Measurements from ENCODE around the gene GAL3ST2.
"Not testable (repeated sequence)": the region's sequence is repeated elsewhere in the genome, so short reads cannot be mapped to it uniquely, and the experiment has no call there.

Gene GAL3ST2

GRCh38 chr2:241755166-241755565, 21.5 kb upstream of the GAL3ST2 start:
- Histone ChIP-seq H2AFZ (ENCODE audit: low read depth, low read length, severe bottlenecking) (no peak overlapping the region), H3K9ac (ENCODE audit: low read length) (no peak overlapping the region), H4K20me1 (ENCODE audit: low read depth, low read length) (no peaks in the 10 kb centered on the region), H3F3A (ENCODE audit: insufficient read depth) (no peaks in the 10 kb centered on the region; the same call in 1 of the 2 replicates), H3K9me3 (ENCODE audit: insufficient read depth, low read length) (no peaks in the 10 kb centered on the region), H3K4me3 (ENCODE audit: insufficient read depth, low read length, poor library complexity, severe bottlenecking) (no peak overlapping the region), H3K36me3 (ENCODE audit: low read length) (peaks cover 4% of the 10 kb centered on the region; the same call in 1 of the 2 replicates), H3K27me3 (ENCODE audit: low read length) (no peaks in the 10 kb centered on the region), H3K4me2 (ENCODE audit: low read depth, low read length, poor library complexity, severe bottlenecking) (no peak overlapping the region), H3K79me2 (ENCODE audit: insufficient read depth, low read length) (no peaks in the 10 kb centered on the region), H3K27ac (ENCODE audit: low read depth, low read length) (no peak overlapping the region), H3K9me2 (replicated peaks; ENCODE audit: insufficient read depth, low read length) (no peaks in the 10 kb centered on the region)
- TF ChIP-seq EZH2phosphoT487 (conservative IDR thresholded peaks at IDR 0.05; ENCODE audit: low read length) (no peak), CTCF (IDR thresholded peaks at IDR 0.05; ENCODE audit: insufficient read depth, low read length, poor library complexity, severe bottlenecking) (no peak)

- no peaks in the 10 kb centered on the region for H3K27me3 ChIP-seq (ENCODE audit: low read length)
- H3K79me2 ChIP-seq (ENCODE audit: insufficient read depth, low read length), result no peaks in the 10 kb centered on the region
- TF ChIP-seq EZH2phosphoT487 (conservative IDR thresholded peaks at IDR 0.05; ENCODE audit: low read length) (no peak), CTCF (IDR thresholded peaks at IDR 0.05; ENCODE audit: insufficient read depth, low read length, poor library complexity, severe bottlenecking) (no peak)
- no peaks in the 10 kb centered on the region; the same call in 1 of the 2 replicates for H3F3A ChIP-seq (ENCODE audit: insufficient read depth)
- no peak overlapping the region for H3K9ac ChIP-seq (ENCODE audit: low read length)
- H3K9me3 ChIP-seq (ENCODE audit: insufficient read depth, low read length), result no peaks in the 10 kb centered on the region
- no peak overlapping the region for H3K4me2 ChIP-seq (ENCODE audit: low read depth, low read length, poor library complexity, severe bottlenecking)
- no peak overlapping the region for H2AFZ ChIP-seq (ENCODE audit: low read depth, low read length, severe bottlenecking)
- H3K27ac ChIP-seq (ENCODE audit: low read depth, low read length), result no peak overlapping the region
- peaks cover 4% of the 10 kb centered on the region; the same call in 1 of the 2 replicates for H3K36me3 ChIP-seq (ENCODE audit: low read length)
- H4K20me1 ChIP-seq (ENCODE audit: low read depth, low read length), result no peaks in the 10 kb centered on the region
- H3K9me2 ChIP-seq (replicated peaks; ENCODE audit: insufficient read depth, low read length), result no peaks in the 10 kb centered on the region
- H3K4me3 ChIP-seq (ENCODE audit: insufficient read depth, low read length, poor library complexity, severe bottlenecking), result no peak overlapping the region
Observed at GRCh38 chr2:241755777-241756176, 20.8 kb upstream of the GAL3ST2 start.

- Histone ChIP-seq H3K36me3 (ENCODE audit: low read length) (peaks cover 4% of the 10 kb centered on the region; the same call in 1 of the 2 replicates), H3K27me3 (ENCODE audit: low read length) (no peaks in the 10 kb centered on the region), H3K4me2 (ENCODE audit: low read depth, low read length, poor library complexity, severe bottlenecking) (no peak overlapping the region), H3K9me3 (ENCODE audit: insufficient read depth, low read length) (no peaks in the 10 kb centered on the region), H3K4me3 (ENCODE audit: insufficient read depth, low read length, poor library complexity, severe bottlenecking) (no peak overlapping the region), H3K9me2 (replicated peaks; ENCODE audit: insufficient read depth, low read length) (no peaks in the 10 kb centered on the region), H3F3A (ENCODE audit: insufficient read depth) (no peaks in the 10 kb centered on the region; the same call in 1 of the 2 replicates), H4K20me1 (ENCODE audit: low read depth, low read length) (no peaks in the 10 kb centered on the region), H2AFZ (ENCODE audit: low read depth, low read length, severe bottlenecking) (no peak overlapping the region), H3K9ac (ENCODE audit: low read length) (no peak overlapping the region), H3K79me2 (ENCODE audit: insufficient read depth, low read length) (no peaks in the 10 kb centered on the region), H3K27ac (ENCODE audit: low read depth, low read length) (no peak overlapping the region)
- TF ChIP-seq CTCF (IDR thresholded peaks at IDR 0.05; ENCODE audit: insufficient read depth, low read length, poor library complexity, severe bottlenecking) (no peak), EZH2phosphoT487 (conservative IDR thresholded peaks at IDR 0.05; ENCODE audit: low read length) (no peak)
Observed at GRCh38 chr2:241759067-241759807, 17.4 kb upstream of the GAL3ST2 start.

GRCh38 chr2:241759893-241760292, 16.7 kb upstream of the GAL3ST2 start:
- not testable (repeated sequence) for H3F3A ChIP-seq (ENCODE audit: insufficient read depth); H3K27ac ChIP-seq (ENCODE audit: low read depth, low read length)

More at GRCh38 chr2:241759893-241760292, 16.7 kb upstream of the GAL3ST2 start:
- H3K4me3 ChIP-seq (ENCODE audit: insufficient read depth, low read length, poor library complexity, severe bottlenecking); H2AFZ ChIP-seq (ENCODE audit: low read depth, low read length, severe bottlenecking); H3K27me3 ChIP-seq (ENCODE audit: low read length); H4K20me1 ChIP-seq (ENCODE audit: low read depth, low read length); H3K9me2 ChIP-seq (replicated peaks; ENCODE audit: insufficient read depth, low read length); H3K36me3 ChIP-seq (ENCODE audit: low read length); H3K4me2 ChIP-seq (ENCODE audit: low read depth, low read length, poor library complexity, severe bottlenecking); H3K9me3 ChIP-seq (ENCODE audit: insufficient read depth, low read length); H3K79me2 ChIP-seq (ENCODE audit: insufficient read depth, low read length); H3K9ac ChIP-seq (ENCODE audit: low read length): not testable (repeated sequence)

Data from SU-DHL-6 (cell line).